HFFc6 (cell line): ENCODE results near the gene BAAT. TPM values are rescaled to one million over a fixed set of nuclear protein-coding genes. Genes with fewer than 3 reads are reported as not detected.

Source experiments
- DNase-seq: peaks from one replicate; pipeline ENCODE4 v3.0.0-alpha.2; 2018
- H3K27ac Mint-ChIP-seq: 2 replicates; pipeline ENCODE4 v1.8.0; 2020; ENCODE audit warnings: mild to moderate bottlenecking, mixed read lengths
- H3K27me3 Mint-ChIP-seq: 2 replicates; pipeline ENCODE4 v1.8.0; 2021; ENCODE audit warnings: mild to moderate bottlenecking, moderate library complexity, mixed read lengths; ENCODE audit not compliant: insufficient read depth
- H3K36me3 Mint-ChIP-seq: 2 replicates; pipeline ENCODE4 v1.8.0; 2021; ENCODE audit warnings: low read depth, mixed read lengths
- H3K4me1 Mint-ChIP-seq: 2 replicates; pipeline ENCODE4 v1.8.0; 2020; ENCODE audit warnings: low read depth, mixed read lengths
- H3K4me3 Mint-ChIP-seq: 2 replicates; pipeline ENCODE4 v1.8.0; 2020; ENCODE audit warnings: mild to moderate bottlenecking, moderate library complexity, mixed read lengths
- H3K9me3 Mint-ChIP-seq: 2 replicates; pipeline ENCODE4 v1.8.0; 2020; ENCODE audit warnings: mild to moderate bottlenecking, mixed read lengths
- CTCF ChIP-seq: fragments of 200-600 bp; sonication (generic); IDR thresholded peaks from 2 replicates; pipeline ENCODE4 v1.5.0; 2021; ENCODE audit warnings: antibody characterized with exemption, mild to moderate bottlenecking
- total RNA-seq, 6 experiments: library from RNA; stranded (reverse); fragmentation: NEBNext Ultra II Directional; extraction: Animal tissue kit (Norgen Biotek cat#: 25700); gene quantifications; 2 replicates in 1 of 6; 3 replicates in 5 of 6; pipeline ENCODE4 v1.2.3, GENCODE V29; 2021

The BAAT gene
- total RNA-seq, 6 experiments from 2014 or later, result 0.08 TPM; not detected in 5

DNA sequence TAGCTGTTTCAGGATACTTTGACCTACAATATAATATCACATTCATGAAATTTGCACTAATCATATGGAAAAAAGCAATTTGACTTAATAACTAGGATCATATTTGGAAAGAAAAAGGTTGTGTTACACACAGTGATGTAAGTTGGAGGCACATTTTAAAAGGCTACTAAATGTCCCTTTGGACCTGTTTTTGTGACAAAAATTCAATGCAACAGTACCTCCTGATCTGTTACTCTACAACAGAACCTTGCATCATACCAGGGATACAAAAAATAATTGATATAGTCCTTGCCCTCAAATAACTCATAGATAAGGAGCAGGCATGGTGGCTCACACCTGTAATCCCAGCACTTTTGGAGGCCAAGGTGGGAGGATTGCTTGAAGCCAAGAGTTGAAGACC, 67.1 kb downstream of the BAAT start:
- Mint-ChIP-seq H3K27me3 (peaks cover 12% of the 10 kb centered on the region), H3K9me3 (no peaks in the 10 kb centered on the region), H3K4me1 (no peaks in the 10 kb centered on the region), H3K36me3 (no peaks in the 10 kb centered on the region), H3K27ac (no peak overlapping the region), H3K4me3 (no peak overlapping the region)
- no peak for DNase-seq
- TF ChIP-seq CTCF, result no peak

GRCh38 chr9:101315112-101315450, 69.7 kb downstream of the BAAT start:
- H3K9me3 Mint-ChIP-seq, result no peaks in the 10 kb centered on the region
- no peaks in the 10 kb centered on the region for H3K36me3 Mint-ChIP-seq
- no peak overlapping the region for H3K4me3 Mint-ChIP-seq
- H3K4me1 Mint-ChIP-seq, result no peaks in the 10 kb centered on the region
- peaks cover 14% of the 10 kb centered on the region for H3K27me3 Mint-ChIP-seq
- no peak for DNase-seq
- no peak for TF ChIP-seq CTCF
- H3K27ac Mint-ChIP-seq, result no peak overlapping the region

GRCh38 chr9:101312661-101313060, 72.1 kb downstream of the BAAT start:
- Mint-ChIP-seq H3K27me3 (peaks cover 12% of the 10 kb centered on the region), H3K9me3 (no peaks in the 10 kb centered on the region), H3K27ac (no peak overlapping the region), H3K4me3 (no peak overlapping the region), H3K36me3 (no peaks in the 10 kb centered on the region), H3K4me1 (no peaks in the 10 kb centered on the region)
- no peak for TF ChIP-seq CTCF
- no peak for DNase-seq

DNA sequence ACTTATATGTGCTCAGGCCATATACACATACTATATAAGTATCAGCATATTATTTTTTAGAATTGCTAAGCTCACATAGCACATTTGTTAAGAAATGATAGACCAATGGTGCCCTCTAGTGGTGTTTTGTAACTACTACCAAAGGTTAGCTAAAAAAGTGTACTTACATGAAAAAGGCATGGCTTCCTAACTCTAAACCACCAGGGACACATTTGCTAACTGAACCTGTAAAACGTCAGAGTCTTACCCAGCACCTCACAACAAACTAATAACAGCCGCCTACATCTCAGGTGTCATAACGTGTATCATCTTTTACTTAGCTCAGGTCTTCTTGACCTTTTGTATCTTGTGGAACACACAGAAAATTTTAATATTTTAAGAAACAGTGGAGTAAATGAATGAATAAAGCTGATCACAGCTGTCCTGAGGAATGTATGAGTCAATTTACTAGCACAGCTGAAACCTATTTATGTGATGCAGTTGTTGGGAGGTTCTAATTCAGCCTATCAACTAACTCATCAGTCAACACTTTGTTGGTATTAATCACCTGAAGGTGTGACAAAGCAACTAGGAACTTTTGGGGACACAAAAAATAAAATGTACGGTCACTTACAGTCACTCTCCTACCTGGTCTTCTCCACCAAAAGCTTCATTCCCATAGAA, 72.9 kb downstream of the BAAT start:
- H3K27me3 Mint-ChIP-seq, result peaks cover 8% of the 10 kb centered on the region
- no peaks in the 10 kb centered on the region for H3K4me1 Mint-ChIP-seq
- H3K4me3 Mint-ChIP-seq, result no peak overlapping the region
- no peaks in the 10 kb centered on the region for H3K9me3 Mint-ChIP-seq
- H3K27ac Mint-ChIP-seq, result no peak overlapping the region
- no peaks in the 10 kb centered on the region for H3K36me3 Mint-ChIP-seq
- DNase-seq, result peak; percentile 81
- peak; percentile 89 for TF ChIP-seq CTCF

- no peak for TF ChIP-seq CTCF
- Mint-ChIP-seq H3K36me3 (no peaks in the 10 kb centered on the region), H3K27ac (no peak overlapping the region), H3K9me3 (no peaks in the 10 kb centered on the region), H3K27me3 (peaks cover 6% of the 10 kb centered on the region), H3K4me3 (no peak overlapping the region), H3K4me1 (no peaks in the 10 kb centered on the region)
- DNase-seq, result no peak
Observed at GRCh38 chr9:101311191-101311590, 73.6 kb downstream of the BAAT start.

Other genes starting within 250 kb of the BAAT start
- gene MRPL50, start 13.6 kb upstream of the BAAT start, total RNA-seq, result 10 to 100 TPM in 4 of 6 experiments, 1 to 10 TPM in 2; 9.6 to 11.2 (median 10.4) TPM
- gene ZNF189, start 13.8 kb upstream of the BAAT start, total RNA-seq, result 10 to 100 TPM; 10.2 to 11.6 (median 11.2) TPM
- gene ALDOB, start 50.8 kb upstream of the BAAT start, total RNA-seq, result not detected
- 10 to 100 TPM; 38.3 to 43.9 (median 41.5) TPM for gene RNF20, start 148.8 kb upstream of the BAAT start, total RNA-seq
- gene PPP3R2, start 210.0 kb upstream of the BAAT start, total RNA-seq, result not detected